ENCODE results near the gene ACTN4.

The ACTN4 gene

DNA sequence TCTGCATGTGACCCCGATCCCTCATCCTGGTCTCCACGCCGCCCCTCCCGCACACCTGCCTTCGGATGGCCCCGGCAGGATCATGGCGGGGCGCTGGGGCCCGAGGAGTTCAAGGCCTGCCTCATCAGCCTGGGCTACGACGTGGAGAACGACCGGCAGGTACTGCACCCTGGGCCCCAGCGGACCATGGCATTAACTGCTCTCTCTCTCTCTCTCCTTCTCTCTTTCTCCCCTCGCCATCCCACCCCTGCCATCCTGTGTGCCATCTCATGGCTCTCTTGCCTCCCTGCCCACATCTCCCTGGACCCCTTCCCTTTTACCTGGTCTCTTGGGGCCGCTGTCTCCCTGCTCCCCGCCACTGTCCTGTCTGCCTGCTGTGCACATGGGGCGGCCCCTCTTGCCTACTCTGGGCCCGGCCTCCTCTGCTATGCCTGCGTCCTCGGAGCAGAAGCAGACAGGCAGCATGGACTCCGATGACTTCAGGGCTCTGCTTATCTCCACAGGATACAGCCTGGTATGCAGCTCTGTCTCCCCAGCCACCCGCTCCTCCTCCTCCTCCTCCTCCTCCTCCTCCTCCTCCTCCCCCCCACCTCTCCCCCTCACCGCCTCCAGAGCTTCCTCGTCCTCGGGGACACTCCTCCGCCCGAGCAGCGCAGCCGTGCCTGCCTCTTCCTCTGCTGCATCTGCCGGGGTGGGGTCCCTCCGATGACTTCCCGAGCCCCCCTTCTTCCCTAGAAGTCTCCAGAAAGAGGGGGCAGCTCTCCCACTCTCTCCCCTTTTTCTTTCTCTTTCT is 80.6 kb downstream of the ACTN4 start:
- DNase-seq = no peak

DNA sequence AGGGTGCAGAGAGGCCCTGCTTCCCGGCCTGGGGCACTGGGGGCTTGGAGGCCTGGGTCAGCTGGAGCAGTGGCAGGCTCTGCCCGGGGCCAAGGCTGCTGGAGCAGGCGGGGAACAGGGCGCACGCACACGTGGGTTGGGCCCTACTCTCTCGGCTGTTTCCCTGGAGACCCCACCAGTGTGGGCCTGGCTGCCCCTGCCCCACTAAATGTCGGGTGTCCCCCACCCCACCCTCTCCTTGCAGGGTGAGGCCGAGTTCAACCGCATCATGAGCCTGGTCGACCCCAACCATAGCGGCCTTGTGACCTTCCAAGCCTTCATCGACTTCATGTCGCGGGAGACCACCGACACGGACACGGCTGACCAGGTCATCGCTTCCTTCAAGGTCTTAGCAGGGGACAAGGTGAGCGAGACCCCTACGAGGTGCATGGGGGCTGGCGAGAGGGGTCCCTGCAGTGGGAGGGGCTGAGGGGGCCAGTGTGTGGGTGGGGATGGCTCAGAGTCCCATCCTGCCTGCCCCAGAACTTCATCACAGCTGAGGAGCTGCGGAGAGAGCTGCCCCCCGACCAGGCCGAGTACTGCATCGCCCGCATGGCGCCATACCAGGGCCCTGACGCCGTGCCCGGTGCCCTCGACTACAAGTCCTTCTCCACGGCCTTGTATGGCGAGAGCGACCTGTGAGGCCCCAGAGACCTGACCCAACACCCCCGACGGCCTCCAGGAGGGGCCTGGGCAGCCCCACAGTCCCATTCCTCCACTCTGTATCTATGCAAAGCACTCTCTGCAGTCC is 81.5 kb downstream of the ACTN4 start:
- no peak for DNase-seq

DNA sequence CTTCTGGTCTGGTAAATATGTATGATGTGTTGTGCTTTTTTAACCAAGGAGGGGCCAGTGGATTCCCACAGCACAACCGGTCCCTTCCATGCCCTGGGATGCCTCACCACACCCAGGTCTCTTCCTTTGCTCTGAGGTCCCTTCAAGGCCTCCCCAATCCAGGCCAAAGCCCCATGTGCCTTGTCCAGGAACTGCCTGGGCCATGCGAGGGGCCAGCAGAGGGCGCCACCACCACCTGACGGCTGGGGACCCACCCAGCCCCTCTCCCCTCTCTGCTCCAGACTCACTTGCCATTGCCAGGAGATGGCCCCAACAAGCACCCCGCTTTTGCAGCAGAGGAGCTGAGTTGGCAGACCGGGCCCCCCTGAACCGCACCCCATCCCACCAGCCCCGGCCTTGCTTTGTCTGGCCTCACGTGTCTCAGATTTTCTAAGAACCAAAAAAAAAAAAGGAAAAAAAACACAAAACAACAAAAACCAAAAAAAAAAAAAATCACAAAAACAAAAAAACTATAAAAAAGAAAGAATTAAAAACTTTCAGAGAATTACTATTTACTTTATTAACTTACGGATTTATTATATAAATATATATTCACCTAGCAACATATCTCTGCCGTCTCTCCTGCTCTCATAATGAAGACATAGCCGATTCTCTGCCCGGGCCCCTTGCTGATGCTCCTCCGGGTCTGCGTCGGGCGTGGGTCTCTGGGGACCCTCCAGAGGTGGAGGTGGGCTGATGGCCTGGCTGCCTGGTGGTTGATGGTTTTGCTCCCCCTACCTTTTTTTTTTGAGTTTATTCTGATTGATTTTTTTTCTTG is 82.4 kb downstream of the ACTN4 start:
- DNase-seq = peak; percentile 65

DNA sequence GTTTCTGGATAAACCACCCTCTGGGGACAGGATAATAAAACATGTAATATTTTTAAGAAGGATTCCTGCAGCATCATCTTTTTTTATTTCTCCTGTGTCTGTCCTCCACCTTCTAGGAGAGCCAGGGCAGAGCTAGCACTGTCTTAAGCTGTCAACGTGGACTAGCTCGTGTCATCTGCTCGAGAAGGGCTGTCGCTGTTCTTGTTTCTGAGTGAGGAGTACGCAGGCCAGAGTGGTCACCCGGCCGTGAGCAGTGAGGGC is 83.0 kb downstream of the ACTN4 start:
- DNase-seq = no peak

DNA sequence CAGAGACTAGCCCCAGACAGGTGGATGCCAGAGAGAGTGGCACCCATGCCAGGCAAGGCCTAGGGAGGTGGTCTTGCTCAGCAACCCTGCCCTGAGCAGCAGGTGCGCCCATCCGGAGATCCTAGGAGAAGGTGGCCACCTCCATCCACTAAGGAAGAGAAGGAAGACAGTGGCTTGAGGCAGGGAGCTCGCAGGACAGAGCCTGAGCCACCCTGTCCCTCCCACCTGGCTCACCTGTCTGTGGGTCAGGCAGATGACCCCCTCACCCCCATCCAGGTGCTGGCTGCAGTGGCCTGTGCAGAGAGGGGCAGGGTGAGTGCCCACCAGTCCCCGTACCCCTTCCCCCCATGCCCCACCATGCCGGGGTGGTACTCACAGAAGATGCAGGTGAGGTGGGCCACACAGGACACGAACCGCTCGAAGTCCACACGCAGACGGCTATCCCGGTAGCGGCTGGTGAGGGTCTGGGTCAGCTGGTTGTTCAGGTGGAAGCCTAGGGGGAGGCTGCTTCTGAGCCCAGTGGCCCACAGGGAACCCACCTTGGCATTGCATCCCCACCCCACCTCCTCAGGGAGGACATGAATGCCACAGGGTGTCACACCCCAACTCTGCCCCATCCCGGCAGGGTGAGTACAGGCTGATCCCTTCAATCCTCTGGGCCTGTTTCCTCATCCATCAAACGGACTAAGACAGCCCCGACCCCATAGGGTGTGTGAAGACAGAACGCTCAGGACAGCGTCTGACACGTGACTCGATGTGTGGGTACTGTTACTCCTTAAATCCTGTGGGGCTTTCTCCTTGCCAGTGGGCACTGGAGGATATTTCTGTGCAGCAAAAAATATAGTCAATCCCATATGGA is 83.5 kb downstream of the ACTN4 start:
- DNase-seq = no peak

DNA sequence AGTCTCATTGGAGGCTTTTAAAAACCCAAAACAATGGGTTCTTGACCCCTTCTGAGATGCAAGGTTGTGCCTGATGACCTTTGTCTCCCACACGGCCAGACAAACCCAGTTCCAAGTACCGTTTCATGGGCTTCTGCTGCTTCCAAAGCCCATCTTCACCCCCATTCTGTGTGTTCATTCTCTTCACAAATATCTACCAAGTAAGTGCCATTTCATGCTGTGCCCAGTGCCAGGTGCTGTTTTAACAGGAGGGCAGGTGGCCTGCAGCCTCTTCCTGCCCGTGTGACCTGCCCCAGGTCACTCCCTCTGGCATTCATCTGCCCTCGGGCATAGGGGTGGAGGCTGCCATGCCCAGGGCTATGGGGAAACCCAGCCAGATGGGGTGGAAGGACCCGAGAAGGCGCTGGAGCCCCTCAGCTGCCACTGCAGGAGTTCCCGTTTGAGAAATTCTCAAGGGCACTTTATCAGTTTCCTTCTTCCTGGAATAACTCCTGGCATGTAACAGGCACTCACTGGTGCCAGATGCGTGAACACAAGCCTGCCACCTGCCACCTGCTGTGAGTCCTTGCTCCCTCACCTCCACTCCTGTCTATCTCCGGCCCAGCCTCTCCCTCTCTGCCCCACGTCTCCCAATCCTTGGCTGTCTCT is 84.3 kb downstream of the ACTN4 start:
- DNase-seq = no peak

DNA sequence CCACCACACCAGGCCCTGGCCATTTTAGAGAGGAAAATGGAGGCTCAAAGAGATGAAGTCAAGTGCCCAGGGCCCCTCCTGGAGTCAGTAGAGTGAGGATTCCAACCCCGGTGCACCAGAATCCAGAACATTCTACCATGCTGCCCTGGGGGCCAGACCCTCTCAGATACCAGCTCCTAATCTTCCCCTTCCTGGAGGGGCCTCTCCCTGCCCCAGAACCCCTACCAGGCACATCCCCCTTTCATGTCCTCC is 85.7 kb downstream of the ACTN4 start:
- DNase-seq = no peak

DNA sequence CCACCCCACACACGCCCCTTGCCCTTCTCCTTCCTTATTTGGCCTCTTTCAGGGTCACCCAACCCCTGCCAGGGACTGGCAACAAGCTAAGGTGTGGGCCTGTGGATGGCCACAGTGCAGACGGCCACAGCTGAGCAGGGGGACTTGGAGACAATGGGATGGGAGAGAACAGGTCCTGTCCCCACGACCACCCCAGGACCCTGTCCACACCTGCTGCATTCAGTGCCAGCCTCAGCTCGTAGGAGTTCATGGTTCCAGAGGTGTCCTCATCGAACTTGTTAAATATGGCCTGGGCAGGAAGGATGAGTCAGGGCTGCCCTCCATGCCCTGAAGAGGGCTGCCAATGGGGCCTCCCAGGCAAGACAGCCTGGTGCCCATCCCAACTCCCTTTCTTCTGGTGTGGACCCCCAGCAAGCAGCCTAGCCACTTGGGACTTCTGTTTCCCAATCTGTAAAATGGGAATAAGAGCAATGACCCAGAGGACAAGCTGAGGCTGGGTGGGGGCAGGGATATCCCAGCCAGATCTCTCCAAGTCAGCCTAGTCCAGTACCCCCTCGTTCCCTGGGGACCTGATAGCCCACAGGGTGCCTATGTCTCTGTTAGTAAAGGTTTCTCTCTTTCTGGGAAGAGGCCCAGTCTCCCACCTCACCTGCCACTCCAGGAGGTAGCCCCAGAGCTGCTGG is 86.2 kb downstream of the ACTN4 start:
- peak; percentile 48 for DNase-seq

DNA sequence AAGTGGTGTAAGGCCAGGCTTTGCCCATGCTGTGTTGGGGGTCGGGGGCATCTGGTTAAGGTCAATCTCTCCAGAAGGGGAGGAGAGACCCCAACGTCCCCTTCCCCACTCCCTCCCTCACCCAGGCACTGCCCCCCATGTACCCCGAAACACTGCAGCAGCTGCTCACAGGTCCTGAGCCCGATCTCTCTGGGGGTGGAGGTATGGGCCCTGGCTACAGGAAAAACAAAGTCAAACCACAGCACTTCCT is 86.7 kb downstream of the ACTN4 start:
- no peak for DNase-seq

DNA sequence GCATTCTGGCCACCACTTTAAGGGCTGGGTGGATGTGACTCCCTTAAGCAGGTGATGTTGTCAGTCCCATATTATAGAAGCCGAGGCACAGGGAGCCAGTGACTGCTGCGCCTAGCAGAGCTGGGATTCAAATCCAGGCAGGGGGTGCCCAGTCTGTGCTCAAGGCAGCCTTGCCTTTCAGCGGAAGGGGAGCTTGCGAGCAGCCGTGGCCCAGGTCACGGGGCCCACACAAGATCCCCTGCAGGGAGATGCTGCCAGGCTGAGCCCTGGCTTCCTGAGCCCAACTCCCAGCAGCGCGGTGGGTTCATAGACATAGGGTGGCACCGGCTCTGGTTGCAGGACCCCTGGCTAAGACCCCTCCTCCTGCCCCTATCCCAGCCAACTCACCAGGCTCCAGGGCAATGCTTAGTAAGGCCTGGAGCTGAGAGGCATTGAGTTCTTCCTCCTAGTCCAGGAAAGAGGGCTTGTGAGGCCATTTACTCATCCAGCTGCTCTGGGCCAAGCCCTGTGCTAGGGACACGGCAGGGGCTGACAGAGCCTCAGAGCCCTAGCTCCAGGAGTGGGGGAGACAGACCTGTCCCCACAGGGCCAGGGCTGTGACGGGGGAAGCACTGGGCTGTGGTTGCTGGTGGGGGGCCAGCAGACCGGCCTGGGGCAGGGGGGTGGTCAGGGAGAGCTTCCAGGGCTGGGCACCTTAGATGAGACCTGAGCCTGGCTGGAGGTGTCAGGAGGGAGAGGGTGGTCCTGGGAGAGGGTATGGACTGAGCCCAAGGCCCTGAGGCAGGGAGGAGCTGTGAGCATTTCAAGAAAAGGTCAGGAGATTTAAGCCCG is 87.2 kb downstream of the ACTN4 start:
- DNase-seq = peak; percentile 40

DNA sequence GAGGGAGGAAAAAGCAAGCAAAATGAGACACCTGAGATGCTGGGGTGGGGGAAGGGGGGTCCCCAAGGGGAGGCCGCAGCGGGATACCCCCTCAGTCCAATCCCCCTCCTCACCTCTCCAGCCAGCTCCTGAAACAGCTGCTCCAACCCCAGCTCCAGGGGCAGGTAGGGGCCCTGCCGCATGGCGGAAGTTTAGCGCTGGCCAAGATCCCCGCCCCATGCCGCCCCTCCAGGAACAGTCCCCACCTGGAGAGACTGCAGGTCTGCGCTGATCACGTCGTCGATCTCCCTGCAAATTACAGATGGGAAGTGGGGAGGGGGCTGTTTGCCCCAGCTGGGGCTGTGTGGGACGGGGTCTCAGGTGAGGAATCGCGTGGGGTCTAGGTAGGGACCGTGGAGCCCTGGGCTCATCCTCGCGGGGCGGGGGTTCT is 87.8 kb downstream of the ACTN4 start:
- no peak for DNase-seq

DNA sequence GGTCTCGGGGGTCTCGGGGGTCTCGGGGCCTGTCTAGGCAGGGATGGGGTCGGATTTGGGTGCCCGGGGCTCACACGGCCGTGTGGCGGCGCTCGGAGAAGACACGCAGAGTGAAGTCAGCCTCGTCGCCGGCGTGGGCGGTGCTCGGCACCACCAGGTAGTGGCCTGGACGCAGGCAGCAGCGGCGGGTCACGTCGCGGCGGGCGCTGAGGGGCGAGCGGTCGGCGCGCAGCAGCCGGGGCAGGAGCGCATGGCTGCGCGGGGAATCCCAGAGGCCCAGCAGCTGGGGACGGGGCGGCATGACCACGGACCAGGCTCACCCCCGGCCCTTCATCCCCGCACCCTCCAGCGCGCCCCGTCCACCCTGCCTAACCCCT is 88.6 kb downstream of the ACTN4 start:
- DNase-seq = peak; percentile 46

DNA sequence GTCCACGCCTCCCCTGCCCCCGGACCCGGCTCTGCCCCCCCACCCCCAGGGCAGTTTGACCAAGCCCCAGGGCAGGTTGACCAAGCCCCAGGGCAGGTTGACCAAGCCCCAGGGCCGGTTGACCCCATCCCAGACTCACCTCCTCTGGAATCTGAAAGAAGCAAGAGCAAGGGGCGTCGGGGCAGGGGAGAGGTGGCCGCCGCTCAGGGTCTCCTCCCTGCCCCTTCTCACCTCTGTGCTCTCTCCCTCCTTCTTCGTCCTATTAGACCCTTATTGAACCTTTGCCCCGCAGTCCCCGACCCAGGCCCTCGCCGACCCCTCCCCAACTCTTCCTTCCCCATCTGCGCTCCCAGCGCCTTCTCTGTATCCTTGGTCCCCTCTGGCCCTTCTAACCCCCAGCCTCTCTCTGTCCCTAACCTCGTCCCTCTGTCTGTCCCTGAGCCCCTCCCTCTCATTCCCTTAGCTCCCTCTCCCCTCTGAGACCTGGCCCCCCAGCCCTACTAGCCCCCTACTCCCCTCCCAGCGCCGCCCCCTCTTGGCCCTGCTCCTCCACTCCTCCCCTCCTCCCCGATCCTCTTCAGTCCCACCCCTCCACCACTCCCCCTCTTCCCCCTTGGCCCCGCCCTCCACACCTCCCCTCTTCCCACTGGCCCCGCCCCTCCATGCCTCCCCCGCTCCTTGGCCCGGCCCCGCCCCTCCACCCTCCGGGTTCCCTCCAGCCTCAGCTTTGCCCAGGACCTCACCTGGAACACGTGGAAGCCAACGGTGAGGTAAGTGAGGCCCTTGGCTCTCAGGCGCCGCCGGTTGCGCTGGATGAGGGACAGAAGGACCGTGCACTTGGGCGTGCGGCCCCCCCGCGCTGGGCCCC is 89.2 kb downstream of the ACTN4 start:
- DNase-seq = peak; percentile 52

DNA sequence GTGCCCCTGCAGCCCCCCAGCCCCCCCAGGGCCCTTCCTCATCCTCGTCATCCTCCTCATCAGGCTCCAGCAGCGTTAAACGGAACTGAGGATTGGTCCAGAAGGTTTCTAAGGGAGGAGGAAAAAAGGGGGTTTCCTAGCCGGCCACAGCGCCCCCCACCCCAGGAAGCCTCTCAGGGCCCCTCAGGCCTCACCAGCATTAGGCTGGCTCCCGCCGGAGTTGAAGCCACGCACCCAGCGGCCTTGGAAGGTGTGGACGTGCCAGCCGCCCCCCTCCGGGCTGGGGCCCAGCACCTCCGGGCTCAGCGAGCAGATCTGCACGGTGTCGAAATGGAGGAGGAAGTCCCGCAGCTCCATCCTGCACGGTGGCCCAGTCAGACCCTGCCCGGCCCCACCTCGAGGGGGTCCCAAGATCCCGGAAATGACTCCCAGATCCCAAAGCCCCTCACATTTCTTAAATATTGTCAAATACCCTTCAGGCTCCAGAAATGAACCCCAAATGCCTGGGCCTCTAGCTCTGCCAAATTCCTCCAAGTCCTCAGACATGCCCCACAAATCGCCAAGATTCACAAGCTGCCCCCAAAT is 89.9 kb downstream of the ACTN4 start:
- DNase-seq = no peak

DNA sequence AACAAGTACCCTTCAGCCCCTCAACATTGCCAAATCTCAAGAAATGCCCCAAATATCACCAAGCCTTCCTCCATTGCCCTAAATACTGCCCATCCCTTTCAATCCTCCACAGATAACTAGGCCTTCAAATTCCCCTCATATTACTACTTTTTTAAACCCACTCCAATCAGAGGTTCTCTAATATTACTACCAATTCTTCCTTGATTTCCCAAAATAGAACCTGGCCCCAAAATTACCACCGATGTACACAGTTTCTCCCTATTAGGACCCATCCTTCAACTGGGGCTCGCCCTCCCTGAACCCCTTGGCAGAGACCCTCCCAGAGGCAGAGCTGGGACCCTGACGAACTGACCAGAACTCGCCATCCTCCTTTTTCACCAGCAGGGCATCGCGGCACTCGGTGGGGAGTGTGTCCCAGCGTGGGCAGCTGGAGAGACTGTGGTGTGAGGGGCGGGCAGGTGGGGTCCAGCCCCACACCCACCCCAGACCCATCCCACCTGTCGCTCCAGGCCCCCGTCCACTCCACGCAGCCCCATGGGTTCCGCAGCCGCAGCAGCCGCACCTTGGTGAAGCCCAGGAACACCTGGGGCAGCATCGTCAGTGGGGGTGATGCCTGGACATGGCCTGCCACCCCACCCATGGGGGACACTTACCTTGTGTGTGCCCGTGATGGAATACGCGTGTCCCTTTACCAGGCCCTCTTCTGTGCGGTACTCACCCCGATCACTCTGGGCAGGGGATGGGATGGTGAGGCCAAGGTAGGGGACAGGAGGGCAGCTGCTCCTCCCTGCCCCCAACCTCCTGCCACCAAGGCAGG is 90.7 kb downstream of the ACTN4 start:
- DNase-seq = peak; percentile 1

DNA sequence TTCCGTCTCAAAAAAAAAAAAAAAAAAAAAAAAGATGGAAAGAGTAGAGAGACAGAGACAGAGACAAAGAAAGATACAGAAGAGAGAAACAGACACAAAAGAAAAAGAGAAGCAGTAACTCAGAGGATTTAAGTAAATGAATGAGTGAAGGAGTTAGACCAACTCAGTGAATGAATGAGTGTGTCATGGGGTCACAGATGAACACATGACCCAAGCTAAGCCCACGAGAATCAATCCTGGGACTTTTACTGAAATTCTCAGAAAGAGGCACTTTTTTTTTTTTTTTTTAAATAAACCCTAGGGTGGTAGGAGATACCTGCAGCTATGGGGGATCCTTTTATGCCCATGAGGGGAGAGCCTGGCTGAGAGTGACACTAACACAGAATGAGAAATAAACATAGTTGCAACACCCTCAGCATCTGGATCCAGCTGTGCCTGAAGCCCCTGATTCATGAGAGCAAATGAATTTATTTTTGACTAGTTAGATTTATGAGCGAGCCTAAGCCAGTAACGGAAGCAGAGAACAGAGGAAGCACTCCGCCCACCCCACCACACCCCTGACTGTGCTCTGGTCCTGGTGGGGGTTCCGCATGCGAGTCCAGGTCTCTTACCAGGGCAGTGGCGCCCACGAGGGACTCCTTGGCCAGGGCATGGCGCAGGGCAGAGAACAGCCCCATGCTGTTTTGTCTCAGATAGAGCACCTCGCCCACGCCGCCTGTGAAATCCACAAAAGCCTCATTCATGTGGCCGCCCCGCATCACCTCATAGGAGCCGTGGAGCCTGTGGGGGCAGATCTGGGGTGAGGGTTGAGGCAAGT is 92.2 kb downstream of the ACTN4 start:
- DNase-seq = peak; percentile 1

DNA sequence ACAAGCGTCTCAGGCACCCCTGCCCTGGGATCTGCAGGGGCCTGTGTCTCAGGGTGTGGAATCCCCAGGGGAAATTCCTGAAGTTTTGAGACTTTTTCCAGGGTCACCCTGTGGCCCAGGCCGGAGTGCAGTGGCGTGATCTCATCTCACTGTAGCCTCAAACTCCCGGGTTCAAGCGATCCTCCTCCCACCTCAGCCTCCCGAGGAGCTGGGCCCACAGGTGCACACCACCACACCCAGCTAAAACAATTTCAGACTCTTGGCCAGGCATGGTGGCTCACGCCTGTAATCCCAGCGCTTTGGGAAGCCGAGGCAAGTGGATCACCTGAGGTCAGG is 92.8 kb downstream of the ACTN4 start:
- DNase-seq = peak; percentile 0

DNA sequence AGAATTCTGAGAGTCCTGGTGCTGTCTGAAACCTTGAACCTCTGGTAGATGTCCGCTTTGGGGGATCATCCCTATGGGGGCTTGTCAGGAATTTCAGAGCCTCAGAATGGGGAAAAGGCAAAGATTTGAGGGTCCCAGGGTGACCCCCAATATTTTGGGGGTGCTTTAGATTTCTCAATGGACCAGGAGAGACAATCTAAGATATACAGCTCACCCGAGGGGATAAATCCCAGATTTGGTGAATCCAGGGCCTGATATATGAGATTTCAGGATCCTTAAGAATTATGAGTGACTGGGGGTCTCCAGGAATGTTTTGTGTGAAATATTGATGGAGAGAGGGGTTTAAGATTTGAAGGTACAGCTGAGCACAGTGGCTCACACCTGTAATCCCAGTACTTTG is 93.5 kb downstream of the ACTN4 start:
- DNase-seq = no peak
